HepG2 (cell line): ENCODE results near the gene ADAMTS17. TPM values are rescaled to one million over a fixed set of nuclear protein-coding genes. Genes with fewer than 3 reads are reported as not detected.

Experiments
- ATAC-seq: fragments of 200-7000 bp; cut with Tn5 transposase; 3 replicates; pipeline ENCODE4 v1.9.1; 2020; ENCODE audit warnings: mild to moderate bottlenecking, moderate library complexity
- BruUV-seq: library from RNA; stranded (reverse); fragments of 400-500 nt; replicated peaks from 2 replicates; lab custom pipeline; 2021; lab: Mats Ljungman, UMichigan
- CTCF ChIA-PET: fragments of 300-600 bp; formaldehyde crosslinking; extraction: SDS; loops from one replicate; lab custom pipeline; 2021; ENCODE audit warnings: low total read pairs, inconsistent platforms, low intra/inter-chr PET ratio; lab: Yijun Ruan, JAX
- POLR2A ChIA-PET: fragments of 350-600 bp; sonication (Branson Sonifier 250); formaldehyde crosslinking; loops from one replicate; lab custom pipeline; 2020; ENCODE audit warnings: antibody characterized with exemption, inconsistent platforms; lab: Yijun Ruan, JAX
- DNase-seq: peaks from one replicate; pipeline ENCODE4 v3.0.0-alpha.2; 2015; ENCODE audit warnings: low spot score
- FAIRE-seq: peaks from 3 replicates; lab custom pipeline; 2011; peaks lifted over from hg19 to GRCh38; lab: Jason Lieb, UNC
- H2AFZ ChIP-seq: one replicate; pipeline ENCODE4 v1.6.1; 2011; ENCODE audit warnings: low read length, inconsistent platforms
- H3K27ac ChIP-seq: fragments of 300-600 bp; 3 replicates; pipeline ENCODE4 v1.8.0; 2011; ENCODE audit warnings: mixed run types, mild to moderate bottlenecking, mixed read lengths, low read length, inconsistent platforms; ENCODE audit not compliant: insufficient read depth; ENCODE audit errors: extremely low read length
- H3K27me3 ChIP-seq, 2 experiments: fragments of 200-600 bp in 1 of 2; 2 replicates in 1 of 2; 3 replicates in 1 of 2; pipeline versions ENCODE4 v1.6.0 to v1.8.0; 2011; ENCODE audit warnings: low read length in 2 of 2, mild to moderate bottlenecking in 2 of 2, moderate library complexity in 2 of 2, inconsistent platforms in 1 of 2; ENCODE audit not compliant: insufficient read depth in 2 of 2, control insufficient read depth in 1 of 2
- H3K36me3 ChIP-seq, 2 experiments: fragments of 200-600 bp in 1 of 2; replicated peaks in 1 of 2; 2 replicates in 1 of 2; 3 replicates in 1 of 2; pipeline versions ENCODE4 v1.5.1 to v1.8.0; 2011; ENCODE audit warnings: low read length in 2 of 2, inconsistent platforms in 1 of 2; ENCODE audit not compliant: insufficient read depth in 2 of 2, control insufficient read depth in 1 of 2
- H3K4me1 ChIP-seq: 2 replicates; pipeline ENCODE4 v1.5.1; 2012; ENCODE audit warnings: low read length, inconsistent platforms; ENCODE audit not compliant: insufficient read depth
- H3K4me2 ChIP-seq: 2 replicates; pipeline ENCODE4 v1.6.0; 2011; ENCODE audit warnings: low read depth, low read length, inconsistent platforms
- H3K4me3 ChIP-seq, 3 experiments: fragments of 200-600 bp in 1 of 3; sonication (generic), shearing (Covaris generic) in 1 of 3; replicated peaks in 1 of 3; 2 replicates each; pipeline ENCODE4 v1.5.1; 2011 to 2016; ENCODE audit warnings: low read length in 3 of 3, inconsistent platforms in 2 of 3, low read depth in 2 of 3, mild to moderate bottlenecking in 2 of 3, control low read depth in 1 of 3, mixed read lengths in 1 of 3; ENCODE audit not compliant: insufficient read depth in 1 of 3
- H3K79me2 ChIP-seq: one replicate; pipeline ENCODE4 v1.6.1; 2011; ENCODE audit warnings: low read length, inconsistent platforms; ENCODE audit not compliant: insufficient read depth
- H3K9ac ChIP-seq: 2 replicates; pipeline ENCODE4 v1.6.0; 2011; ENCODE audit warnings: mild to moderate bottlenecking, low read depth, low read length, inconsistent platforms; ENCODE audit not compliant: insufficient read depth
- H3K9me3 ChIP-seq: 2 replicates; pipeline ENCODE4 v1.5.1; 2012; ENCODE audit warnings: mild to moderate bottlenecking, low read length
- H4K20me1 ChIP-seq: 2 replicates; pipeline ENCODE4 v1.6.0; 2011; ENCODE audit warnings: inconsistent platforms, mild to moderate bottlenecking, low read length, moderate library complexity; ENCODE audit not compliant: insufficient read depth
- CAMTA2 ChIP-seq: sonication (generic); formaldehyde crosslinking; IDR thresholded peaks from 2 replicates; pipeline ENCODE4 v1.4.0; 2020; ENCODE audit warnings: mild to moderate bottlenecking, missing genetic modification reagents, borderline replicate concordance
- CTCF ChIP-seq: sonication (generic); formaldehyde crosslinking; IDR thresholded peaks from 2 replicates; pipeline ENCODE4 v1.5.0; 2020; ENCODE audit warnings: mild to moderate bottlenecking, missing genetic modification reagents, moderate library complexity
- E2F2 ChIP-seq: sonication (generic); formaldehyde crosslinking; IDR thresholded peaks from 2 replicates; pipeline ENCODE4 v1.4.0; 2020; ENCODE audit warnings: missing genetic modification reagents, borderline replicate concordance
- KIAA2018 ChIP-seq: sonication (generic); formaldehyde crosslinking; IDR thresholded peaks from 2 replicates; pipeline ENCODE4 v1.5.0; 2020; ENCODE audit warnings: mild to moderate bottlenecking, missing genetic modification reagents, borderline replicate concordance
- LCORL ChIP-seq, 2 experiments: fragments of 450-650 bp in 1 of 2; sonication (generic) in 1 of 2; formaldehyde crosslinking in 1 of 2; IDR thresholded peaks; 2 replicates each; pipeline versions ENCODE4 v1.5.0 to v1.6.1; 2017 to 2020; ENCODE audit warnings: antibody characterized with exemption in 1 of 2, missing genetic modification reagents in 1 of 2
- RFX1 ChIP-seq: fragments of 450-650 bp; IDR thresholded peaks from 2 replicates; pipeline ENCODE4 v1.6.1; 2017
- RNF219 ChIP-seq: sonication (generic); formaldehyde crosslinking; IDR thresholded peaks from 2 replicates; pipeline ENCODE4 v1.5.0; 2020; ENCODE audit warnings: mild to moderate bottlenecking, missing genetic modification reagents
- SMC3 ChIP-seq: IDR thresholded peaks from 2 replicates; pipeline ENCODE4 v1.6.1; 2011; ENCODE audit warnings: low read length, improper control_type of control experiment
- SP4 ChIP-seq: sonication (generic); formaldehyde crosslinking; IDR thresholded peaks from 2 replicates; pipeline ENCODE4 v1.8.1; 2023; ENCODE audit warnings: mild to moderate bottlenecking, missing genetic modification reagents
- ZNF180 ChIP-seq: sonication (generic); formaldehyde crosslinking; IDR thresholded peaks from 2 replicates; pipeline ENCODE4 v1.4.0; 2020; ENCODE audit warnings: low read depth, missing genetic modification reagents, borderline replicate concordance
- ZNF333 ChIP-seq: sonication (generic); formaldehyde crosslinking; IDR thresholded peaks from 2 replicates; pipeline ENCODE4 v1.4.0; 2020; ENCODE audit warnings: mild to moderate bottlenecking, missing genetic modification reagents, borderline replicate concordance
- WGBS: methylation state at CpG from one replicate; pipeline ENCODE4 v1.1.6; 2017; ENCODE audit warnings: low lambda C conversion rate; 5-methylcytosine and 5-hydroxymethylcytosine counted together
- in situ Hi-C: cut with HindIII; loops from 2 replicates; pipeline ENCODE4 v1.10.0; 2017; ENCODE audit warnings: low pct_unique_long_range_greater_than_20kb; ENCODE audit not compliant: extremely low pct_ligation_motif_present
- intact Hi-C: fragments of 100-400 bp; cut with micrococcal nuclease; formaldehyde crosslinking; loops from one replicate; pipeline ENCODE4 v1.10.0; 2022; ENCODE audit not compliant: unreplicated experiment
- polyA plus RNA-seq, 8 experiments: library from polyadenylated mRNA; depleted of rRNA in 3 of 8; stranded (reverse) in 7 of 8; unstranded in 1 of 8; fragments of >200 nt; fragmentation: Illumina TruSeq in 4 of 8; extraction: Trizol in 4 of 8; gene quantifications; 2 replicates each; pipeline versions ENCODE4 v1.2.1 to v1.2.3, GENCODE V29; 2011 to 2016; ENCODE audit warnings: low read depth in 4 of 8, missing spikeins in 1 of 8, mixed read lengths in 1 of 8; ENCODE audit not compliant: insufficient read depth in 1 of 8
- total RNA-seq, 5 experiments: library from RNA; depleted of rRNA; stranded (reverse); fragments of >200 nt; fragmentation: Illumina TruSeq; extraction: Trizol; gene quantifications; 2 replicates each; pipeline ENCODE4 v1.2.3, GENCODE V29; 2016; ENCODE audit warnings: low read depth in 1 of 5

Gene ADAMTS17
- total and polyA plus RNA-seq, 2 of the 13 experiments (the other 11 are each of a cell fraction or from before 2014, with no cell fraction given) = 0.02 to 0.04 TPM

- Histone ChIP-seq H3K4me1 (no peaks in the 10 kb centered on the region), H4K20me1 (no peaks in the 10 kb centered on the region), H3K27me3 (no peaks in the 10 kb centered on the region), H3K9ac (no peak overlapping the region), H3K4me3 (no peak overlapping the region), H2AFZ (no peak overlapping the region), H3K4me2 (no peak overlapping the region), H3K9me3 (no peaks in the 10 kb centered on the region), H3K27ac (no peak overlapping the region), H3K79me2 (no peaks in the 10 kb centered on the region), H3K36me3 (no peaks in the 10 kb centered on the region)
- no peak for FAIRE-seq
- no TSS peak for BruUV-seq
- no peak for ATAC-seq
- ChIA-PET POLR2A (no interaction called here), CTCF (no interaction called here)
- 26% methylated on average over 4 of the region's 4 CpGs for WGBS
- in situ Hi-C loops = no loop called here
- intact Hi-C loops = no loop called here
- no peak for DNase-seq
- TF ChIP-seq CTCF (CRISPR knock-in tag) (no peak), SP4 (CRISPR knock-in tag) (no peak), ZNF333 (no peak), E2F2 (no peak), RFX1 (no peak), ZNF180 (CRISPR knock-in tag) (no peak), CAMTA2 (CRISPR knock-in tag) (no peak), KIAA2018 (CRISPR knock-in tag) (no peak), RNF219 (CRISPR knock-in tag) (no peak), SMC3 (no peak), LCORL (IDR thresholded peaks at IDR 0.05) (no peak), LCORL (CRISPR knock-in tag; IDR thresholded peaks at IDR 0.05) (no peak)
Observed at GRCh38 chr15:100081454-100081853, 260.3 kb downstream of the ADAMTS17 start.
